Skin of body (tissue), 2 donors: ENCODE results near the gene KCTD7. TPM values are rescaled to one million over a fixed set of nuclear protein-coding genes. Genes with fewer than 3 reads are reported as not detected.
"Not testable (repeated sequence)": the region's sequence is repeated elsewhere in the genome, so short reads cannot be mapped to it uniquely, and the experiment has no call there.

Experiments
- DNase-seq: peaks from one replicate; lab custom pipeline; 2025; lab: John Stamatoyannopoulos, UW
- total RNA-seq: library from RNA; depleted of rRNA; stranded (reverse); fragments of >200 nt; gene quantifications from one replicate; pipeline ENCODE4 v1.2.3, GENCODE V29; 2014

KCTD7 gene
- 10.8 TPM for total RNA-seq

DNA sequence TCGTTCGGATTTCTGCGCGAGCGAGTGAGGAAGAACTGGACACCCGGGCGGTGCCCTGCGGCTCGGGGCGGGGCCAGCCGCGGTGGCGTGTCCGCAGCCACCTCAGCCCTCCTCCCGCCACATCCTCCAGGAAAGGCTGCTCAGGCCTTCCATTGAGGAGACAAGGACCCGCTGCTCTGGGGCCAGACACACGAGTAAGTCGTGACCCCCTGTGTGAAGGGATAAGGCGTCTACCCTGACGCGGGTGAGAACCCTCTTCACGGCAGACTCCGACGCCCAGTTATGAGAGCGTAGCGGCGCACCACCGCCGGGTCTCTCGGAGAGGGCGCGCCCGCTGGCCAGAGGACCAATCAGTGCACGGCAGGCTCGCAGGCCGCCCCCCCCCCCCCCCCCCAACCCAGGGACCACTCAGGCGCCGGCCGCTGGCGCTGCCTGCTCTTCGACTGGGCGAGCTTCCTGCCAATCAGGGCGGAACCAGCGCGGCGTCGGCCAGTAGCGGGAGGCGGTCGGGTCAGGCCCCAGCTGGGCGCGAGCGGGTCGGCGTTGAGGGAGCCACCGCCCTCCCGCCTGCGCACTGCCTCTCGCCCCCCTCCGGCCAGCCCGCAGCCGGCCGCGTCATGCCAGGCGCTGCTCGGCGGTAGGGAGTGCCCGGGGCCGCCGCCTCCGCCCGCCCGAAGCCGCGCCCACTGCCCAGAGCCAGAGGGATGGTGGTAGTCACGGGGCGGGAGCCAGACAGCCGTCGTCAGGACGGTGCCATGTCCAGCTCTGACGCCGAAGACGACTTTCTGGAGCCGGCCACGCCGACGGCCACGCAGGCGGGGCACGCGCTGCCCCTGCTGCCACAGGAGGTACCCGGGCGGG lies at the start of gene KCTD7:
KCTD7 (plus strand) TSS at position 521 of the 861 bp plus-strand sequence; CDS start at position 705, 184 bp downstream.
- peak; percentile 98 for DNase-seq

DNA sequence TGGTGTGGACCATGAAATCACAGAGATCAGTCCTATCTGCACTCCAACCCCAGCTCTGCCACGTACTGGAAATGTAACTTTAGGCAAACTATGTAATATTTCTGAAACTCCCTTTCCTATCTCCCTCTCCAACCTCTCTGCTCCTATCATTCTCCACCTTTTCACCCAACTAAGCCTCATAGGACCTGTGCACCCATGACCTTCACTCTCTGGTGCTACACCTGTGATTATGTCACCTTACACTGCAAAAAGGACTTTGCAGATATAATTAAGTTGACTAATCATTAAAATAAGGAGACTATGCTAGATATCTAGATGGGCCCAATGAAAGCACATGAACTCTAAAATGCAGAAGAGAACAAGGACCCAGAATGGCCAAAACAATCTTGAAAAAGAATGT lies 48.3 kb upstream of the KCTD7 start:
- not testable (repeated sequence) for DNase-seq

- not testable (repeated sequence) for DNase-seq
Observed at GRCh38 chr7:66582816-66583489, 45.7 kb upstream of the KCTD7 start.

DNA sequence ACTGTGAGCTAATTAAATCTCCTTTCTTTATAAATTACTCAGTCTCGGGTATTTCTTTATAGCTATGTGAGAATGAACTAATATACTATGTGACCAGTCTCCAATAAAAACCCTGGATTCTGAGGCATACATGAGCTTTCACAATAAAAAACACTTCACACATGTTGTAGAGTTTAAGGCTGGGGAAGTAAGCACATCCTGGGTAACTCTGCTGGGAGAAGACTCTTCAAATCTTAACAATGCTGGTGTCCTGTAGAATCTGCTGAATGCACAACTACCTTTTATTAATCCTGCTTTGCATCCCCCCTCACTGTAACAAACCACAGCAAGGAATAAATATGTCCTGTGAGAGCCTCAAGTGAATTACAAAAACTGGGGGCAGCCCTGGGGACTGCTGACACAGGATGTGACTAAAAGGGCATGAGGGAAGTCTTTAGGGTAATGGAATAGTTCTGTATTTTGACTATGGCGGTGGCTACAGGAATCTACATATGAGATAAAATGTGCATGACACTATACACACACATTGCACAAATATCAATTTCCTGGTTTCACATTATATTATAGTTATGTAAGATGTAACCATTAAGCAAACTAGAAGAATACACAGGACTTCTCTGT lies 45.1 kb upstream of the KCTD7 start:
- no peak for DNase-seq

- DNase-seq = no peak
Observed at GRCh38 chr7:66586181-66586580, 42.5 kb upstream of the KCTD7 start.

GRCh38 chr7:66588226-66588625 lies 40.5 kb upstream of the KCTD7 start:
- DNase-seq = not testable (repeated sequence)

DNA sequence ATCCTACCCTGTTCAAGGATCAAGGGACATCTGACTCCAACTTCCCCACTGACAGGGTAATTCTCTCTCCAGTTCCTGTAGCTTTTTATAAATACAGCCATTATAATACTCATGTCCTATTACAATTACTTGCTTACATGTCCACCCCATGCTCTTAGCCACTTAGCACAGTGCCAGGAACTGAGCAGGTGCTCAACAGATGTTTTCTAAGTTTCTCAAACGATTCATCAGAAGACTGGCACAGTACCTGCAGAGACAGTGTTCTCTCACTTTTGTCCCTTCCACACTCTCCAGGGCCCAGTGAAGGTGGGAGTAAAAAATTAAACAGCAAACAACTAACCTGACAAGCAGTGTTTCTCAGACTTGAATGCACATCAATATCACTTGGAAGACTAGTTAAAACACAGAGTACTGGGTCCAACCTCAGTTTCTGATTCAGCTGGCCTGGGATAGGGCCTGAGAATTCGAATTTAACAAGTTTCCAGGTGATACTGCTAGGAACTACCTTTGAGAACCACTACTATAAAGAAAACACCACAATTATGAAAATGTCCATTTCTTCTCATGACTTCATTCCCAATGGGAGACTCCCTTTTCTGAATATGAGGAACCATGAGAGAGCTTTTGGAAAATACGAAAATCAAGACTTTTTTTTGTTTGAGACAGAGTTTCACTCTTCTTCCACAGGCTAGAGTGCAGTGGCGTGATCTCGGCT lies 39.7 kb upstream of the KCTD7 start:
- DNase-seq = not testable (repeated sequence)

DNA sequence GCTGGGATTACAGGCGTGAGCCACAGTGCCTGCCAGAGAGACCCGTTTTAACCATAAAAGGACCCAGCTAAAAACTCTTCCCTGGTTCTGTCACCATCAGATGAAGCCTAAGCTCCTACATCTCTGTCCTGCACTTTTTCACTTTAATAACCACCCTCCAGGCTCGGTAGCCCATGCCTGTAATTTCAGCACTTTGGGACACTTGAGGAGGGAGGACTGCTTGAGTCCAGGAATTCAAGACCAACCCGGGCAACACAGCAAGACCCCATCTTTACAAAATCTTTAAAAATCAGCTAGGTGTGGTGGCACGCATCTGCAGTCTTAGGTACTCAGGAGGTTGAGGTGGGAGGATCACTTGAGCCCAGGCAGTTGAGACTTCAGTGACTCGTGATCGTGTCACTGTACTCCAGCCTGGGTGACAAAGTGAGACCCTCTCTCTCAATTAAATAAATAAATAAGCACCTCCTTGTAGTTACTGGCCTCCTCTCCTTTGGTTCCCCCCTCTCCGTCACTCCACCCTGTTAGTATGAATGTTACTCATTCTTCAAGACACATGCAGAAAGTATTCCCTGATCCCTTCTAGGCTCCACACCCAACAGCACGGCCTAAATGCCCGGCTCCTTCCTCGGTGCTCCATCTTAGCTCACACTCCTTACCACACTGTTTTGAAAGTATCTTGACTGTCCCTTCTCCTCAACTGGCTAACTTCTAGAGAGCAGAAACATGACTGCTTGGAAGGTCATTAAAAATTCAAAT lies 38.2 kb upstream of the KCTD7 start:
- DNase-seq = not testable (repeated sequence)

DNA sequence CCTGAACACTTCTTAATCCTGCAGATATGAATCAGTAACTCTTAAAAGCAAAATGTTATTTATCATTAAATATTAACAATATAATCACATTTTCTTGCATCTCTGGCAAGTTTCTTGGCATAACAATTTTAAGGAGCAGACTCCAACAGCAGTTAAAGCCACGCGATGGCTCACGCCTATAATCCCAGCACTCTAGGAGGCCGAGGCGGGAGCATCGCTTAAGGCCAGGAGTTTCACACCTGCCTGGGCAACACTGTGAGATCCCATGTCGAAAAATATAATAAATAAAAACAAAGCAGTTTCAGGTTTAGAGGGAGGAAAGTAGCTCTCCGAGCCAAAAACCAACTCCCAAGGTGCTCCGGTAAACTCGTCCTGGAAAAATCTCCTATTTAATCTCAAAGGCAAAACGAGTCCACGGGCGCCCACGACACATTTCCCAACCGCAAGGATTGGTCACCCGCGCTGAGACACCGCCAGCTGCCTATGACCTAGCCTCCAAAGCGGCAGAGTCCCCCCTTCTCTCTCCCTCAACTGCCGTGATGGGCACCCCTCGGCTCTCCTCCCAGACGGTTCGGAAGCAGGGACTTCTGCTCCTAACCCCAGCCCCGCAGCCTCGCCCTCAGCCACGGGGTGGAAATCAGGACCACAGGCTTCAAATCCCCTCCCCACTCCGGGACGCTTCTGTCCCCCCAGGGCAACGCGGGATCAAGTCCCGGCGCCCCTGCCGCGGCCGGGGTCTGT lies 37.5 kb upstream of the KCTD7 start:
- DNase-seq = not testable (repeated sequence)

DNA sequence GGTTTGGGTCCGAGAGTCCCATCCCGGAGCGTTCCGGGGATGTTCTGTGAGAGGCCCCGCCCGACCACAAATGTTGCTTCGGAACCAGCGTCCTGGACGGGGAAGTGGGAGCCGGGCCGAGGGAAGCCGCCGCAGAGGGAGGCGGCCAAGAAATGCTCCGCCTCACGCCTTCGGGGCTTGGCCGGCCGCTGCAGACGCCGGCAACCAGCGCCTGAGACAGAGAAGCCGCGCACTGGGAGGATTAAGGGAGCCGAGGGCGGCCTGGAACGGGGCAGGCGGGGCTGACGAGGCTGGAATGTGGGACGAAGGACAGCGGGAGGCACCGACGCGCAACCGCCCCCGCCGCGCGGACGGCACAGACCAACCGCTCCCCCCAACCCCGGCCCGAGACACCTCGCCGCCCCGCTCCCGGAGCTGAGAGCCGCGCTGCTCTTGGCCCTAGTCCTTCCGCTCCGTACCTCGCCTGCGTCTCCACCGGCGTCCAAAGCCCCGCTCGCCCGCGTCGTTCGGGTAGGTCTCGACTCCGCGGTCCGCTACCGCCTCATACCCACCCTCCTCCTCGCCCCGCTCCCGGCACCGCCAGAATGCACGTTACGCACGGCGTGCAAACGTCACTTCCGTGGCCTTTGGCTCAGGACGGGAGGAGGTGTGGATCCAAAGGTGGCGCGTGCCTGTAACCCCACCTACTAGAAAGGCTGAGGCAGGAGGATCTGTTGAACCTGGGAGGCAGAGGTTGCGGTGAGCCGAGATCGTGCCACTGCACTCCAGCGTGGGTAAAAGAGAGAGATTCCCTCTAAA lies 36.7 kb upstream of the KCTD7 start:
- peak; percentile 71 for DNase-seq

DNA sequence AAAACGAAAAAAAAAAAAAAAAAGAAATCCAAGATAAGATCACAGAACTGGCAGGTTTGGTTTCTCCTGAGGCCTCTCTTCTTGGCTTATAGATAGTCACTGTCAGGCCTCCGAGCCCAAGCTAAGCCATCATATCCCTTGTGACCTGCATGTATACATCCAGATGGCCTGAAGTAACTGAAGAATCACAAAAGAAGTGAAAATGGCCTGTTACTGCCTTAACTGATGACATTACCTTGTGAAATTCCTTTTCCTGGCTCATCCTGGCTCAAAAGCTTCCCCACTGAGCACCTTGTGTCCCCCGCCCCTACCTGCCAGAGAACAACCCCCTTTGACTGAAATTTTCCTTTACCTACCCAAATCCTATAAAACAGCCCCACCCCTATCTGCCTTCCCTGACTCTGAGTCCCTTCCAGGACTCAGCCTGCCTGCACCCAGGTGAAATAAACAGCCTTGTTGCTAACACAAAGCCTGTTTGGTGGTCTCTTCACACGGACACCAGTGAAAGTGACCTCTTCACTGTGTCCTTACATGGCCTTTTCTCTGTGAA lies 36.0 kb upstream of the KCTD7 start:
- DNase-seq = not testable (repeated sequence)

GRCh38 chr7:66594082-66594481 lies 34.6 kb upstream of the KCTD7 start:
- not testable (repeated sequence) for DNase-seq

- DNase-seq = no peak
Observed at GRCh38 chr7:66597461-66597860, 31.2 kb upstream of the KCTD7 start.

GRCh38 chr7:66602159-66602558 lies 26.5 kb upstream of the KCTD7 start:
- DNase-seq = no peak

DNA sequence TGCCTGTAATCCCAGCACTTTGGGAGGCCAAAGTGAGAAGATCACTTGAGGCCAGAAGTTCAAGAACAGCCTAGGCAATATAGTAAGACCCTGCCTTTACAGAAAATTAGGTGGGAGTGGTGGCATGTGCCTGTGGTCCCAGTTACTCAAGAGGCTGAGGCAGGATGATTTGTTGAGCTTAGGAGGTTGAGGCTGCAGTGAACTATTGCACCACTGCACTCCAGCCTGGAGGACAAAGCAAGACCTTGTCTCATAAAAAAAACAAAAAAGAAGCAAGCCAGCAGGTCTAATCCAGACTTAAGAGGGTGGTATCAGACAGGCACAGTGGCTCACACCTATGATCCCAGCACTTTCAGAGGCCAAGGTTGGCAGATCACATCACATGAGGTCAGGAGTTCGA lies 24.5 kb upstream of the KCTD7 start:
- DNase-seq = no peak

GRCh38 chr7:66606540-66607291 lies 22.0 kb upstream of the KCTD7 start:
- not testable (repeated sequence) for DNase-seq

DNA sequence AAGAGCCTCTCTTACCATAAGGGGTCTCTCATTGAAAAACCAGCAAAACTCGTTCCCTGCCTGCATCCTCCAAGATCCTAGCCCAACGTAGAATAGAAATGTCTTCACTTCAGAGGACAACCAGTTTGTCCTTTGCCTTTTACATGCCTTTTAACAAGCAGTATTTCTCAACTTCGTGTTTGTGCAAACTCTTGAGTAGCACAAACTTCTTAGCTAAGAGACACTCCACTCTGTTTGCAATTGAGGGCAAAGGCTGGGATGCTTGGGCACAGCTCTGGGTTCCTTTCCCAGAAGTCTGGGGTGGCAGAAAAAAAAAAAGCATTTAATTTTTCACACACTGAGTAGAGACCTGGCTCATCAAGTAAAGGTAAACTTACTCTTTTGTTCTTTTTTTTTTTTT lies 19.5 kb upstream of the KCTD7 start:
- DNase-seq = no peak

DNA sequence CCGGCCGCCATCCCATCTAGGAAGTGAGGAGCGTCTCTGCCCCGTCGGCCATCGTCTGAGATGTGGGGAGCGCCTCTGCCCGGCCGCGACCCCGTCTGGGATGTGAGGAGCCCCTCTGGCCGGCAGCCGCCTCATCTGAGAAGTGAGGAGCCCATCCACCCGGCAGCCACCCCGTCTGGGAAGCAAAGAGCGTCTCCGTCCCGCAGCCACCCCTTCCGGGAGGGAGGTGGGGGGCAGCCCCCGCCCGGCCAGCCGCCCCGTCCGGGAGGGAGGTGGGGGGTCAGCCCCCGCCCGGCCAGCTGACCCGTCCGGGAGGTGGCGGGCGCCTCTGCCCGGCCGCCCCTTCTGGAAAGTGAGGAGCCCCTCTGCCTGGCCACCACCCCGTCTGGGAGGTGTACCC lies 14.1 kb upstream of the KCTD7 start:
- DNase-seq = not testable (repeated sequence)
